ENCODE results near the gene HSP90B1. TPM values are rescaled to one million over a fixed set of nuclear protein-coding genes. Genes with fewer than 3 reads are reported as not detected.

HSP90B1 gene
- total and polyA plus RNA-seq, 10 of the 15 experiments (the other 5 are each of a cell fraction or from before 2014, with no cell fraction given): 254 to 968 (median 560) TPM

GRCh38 chr12:103884316-103884715 lies 45.9 kb upstream of the HSP90B1 start:
- Histone ChIP-seq H3K27me3 (replicated peaks in 1 of 2; ENCODE audit: control insufficient read depth in 2 of 2, insufficient read depth in 2 of 2, low read length in 1 of 2) (no peaks in the 10 kb centered on the region), H3K4me2 (ENCODE audit: control insufficient read depth, insufficient read depth) (no peak overlapping the region), H3K9ac (ENCODE audit: control insufficient read depth, insufficient read depth, low read length) (no peak overlapping the region), H3K27ac (ENCODE audit: control insufficient read depth, insufficient read depth) (no peak overlapping the region), H4K20me1 (ENCODE audit: control insufficient read depth, insufficient read depth) (no peaks in the 10 kb centered on the region), H3K79me2 (ENCODE audit: control insufficient read depth, insufficient read depth, low read length) (no peaks in the 10 kb centered on the region), H3K9me3 (replicated peaks; ENCODE audit: control insufficient read depth, insufficient read depth, low read length) (no peaks in the 10 kb centered on the region), H3K4me3 (no peak overlapping the region), H2AFZ (ENCODE audit: control insufficient read depth, low read depth, low read length) (no peak overlapping the region; the same call in 1 of the 2 replicates), H3K36me3 (ENCODE audit: control insufficient read depth in 2 of 2, insufficient read depth in 2 of 2, low read length in 1 of 2) (no peaks in the 10 kb centered on the region), H3K4me1 (ENCODE audit: control insufficient read depth, insufficient read depth, low read length) (peaks cover 29% of the 10 kb centered on the region)
- TF ChIP-seq SKIL (IDR thresholded peaks at IDR 0.05; ENCODE audit: low read depth, poor library complexity, severe bottlenecking): peak; percentile 28
- peak; percentile 67; the same call in 1 of the 2 replicates for TF ChIP-seq SMC3 (IDR thresholded peaks at IDR 0.05; ENCODE audit: borderline replicate concordance, low read length)
- no peak for TF ChIP-seq RB1 (IDR thresholded peaks at IDR 0.05; ENCODE audit: borderline replicate concordance)
- peak; percentile 41 to 74 (median 63); a peak in 5 of 6 replicates for TF ChIP-seq CTCF (IDR thresholded peaks at IDR 0.05 in 2 of 3, conservative IDR thresholded peaks at IDR 0.05 in 1 of 3; ENCODE audit: control insufficient read depth in 2 of 3, extremely low read depth in 1 of 3, insufficient read depth in 1 of 3, low read depth in 3 of 3, low read length in 3 of 3)
- TF ChIP-seq SPI1 (IDR thresholded peaks at IDR 0.05; ENCODE audit: borderline replicate concordance, insufficient read depth, low read depth, low read length): peak; percentile 88
- TF ChIP-seq NBN (IDR thresholded peaks at IDR 0.05): 0 out of 2 replicates have a peak, but pooled peaks have one; percentile 30
- TF ChIP-seq SMARCA5 (IDR thresholded peaks at IDR 0.05): 0 out of 2 replicates have a peak, but pooled peaks have one; percentile 27
- no peak for TF ChIP-seq RAD51 (IDR thresholded peaks at IDR 0.05)
- TF ChIP-seq FOXM1 (IDR thresholded peaks at IDR 0.05; ENCODE audit: low read depth, low read length): no peak
- peak; percentile 97 for TF ChIP-seq RAD21 (IDR thresholded peaks at IDR 0.05; ENCODE audit: insufficient read depth, low read depth, low read length)
- ChIA-PET RAD21 (ENCODE audit: unreplicated experiment) (interaction anchor here (0.6 to 7.0 kb wide), 21 partner anchors 14 to 404 kb away, joined by 3 to 121 read pairs (median 3); partner anchors contain the start of genes HSP90B1, NFYB and TDG), SMC1A (ENCODE audit: uncharacterized antibody, unreplicated experiment) (interaction anchor here (0.6 to 7.3 kb wide), 34 partner anchors 15 to 228 kb away, joined by 3 to 125 read pairs (median 3); partner anchors contain the start of genes HCFC2 and HSP90B1), CTCF (interaction anchor here (0.5 to 10.6 kb wide), 42 partner anchors 10 to 470 kb away, joined by 3 to 239 read pairs (median 5); partner anchors contain the start of gene NFYB), POLR2A (interaction anchor here (0.9 to 5.8 kb wide), 4 partner anchors 43 to 225 kb away, joined by 3 to 73 read pairs (median 4); partner anchors contain the start of genes HSP90B1 and TDG)
- WGBS (ENCODE audit: insufficient coverage, insufficient replicate concordance, low lambda C conversion rate, missing lambda C conversion rate): 12% methylated on average over 4 of the region's 4 CpGs
- in situ Hi-C loops (cut with MboI): loop anchor here (5.0 kb wide), 1 partner anchor 223 kb away; no protein-coding TSS in a partner anchor
- DNase-seq (ENCODE audit: low read depth, low spot score) (no peak), ATAC-seq (peak; percentile 20), FAIRE-seq (no peak)
- intact Hi-C loops (cut with micrococcal nuclease; ENCODE audit: unreplicated experiment): loop anchor here (1.0 to 10.0 kb wide), 3 partner anchors 83 to 470 kb away; partner anchors contain the start of gene TDG
- BruUV-seq (replicated peaks): no TSS peak
